CD4-positive, alpha-beta T cell treated with Interleukin-15 for 1 hour (primary cell): ENCODE results near the gene SLC25A12.
A peak's percentile ranks its signal among the peaks of the same experiment; 100 is the strongest.
"Not testable (repeated sequence)": the region's sequence is repeated elsewhere in the genome, so short reads cannot be mapped to it uniquely, and the experiment has no call there.

Experiments used
- DNase-seq: peaks from one replicate; pipeline ENCODE4 v3.0.0-alpha.2; 2020

SLC25A12 gene, protein sequence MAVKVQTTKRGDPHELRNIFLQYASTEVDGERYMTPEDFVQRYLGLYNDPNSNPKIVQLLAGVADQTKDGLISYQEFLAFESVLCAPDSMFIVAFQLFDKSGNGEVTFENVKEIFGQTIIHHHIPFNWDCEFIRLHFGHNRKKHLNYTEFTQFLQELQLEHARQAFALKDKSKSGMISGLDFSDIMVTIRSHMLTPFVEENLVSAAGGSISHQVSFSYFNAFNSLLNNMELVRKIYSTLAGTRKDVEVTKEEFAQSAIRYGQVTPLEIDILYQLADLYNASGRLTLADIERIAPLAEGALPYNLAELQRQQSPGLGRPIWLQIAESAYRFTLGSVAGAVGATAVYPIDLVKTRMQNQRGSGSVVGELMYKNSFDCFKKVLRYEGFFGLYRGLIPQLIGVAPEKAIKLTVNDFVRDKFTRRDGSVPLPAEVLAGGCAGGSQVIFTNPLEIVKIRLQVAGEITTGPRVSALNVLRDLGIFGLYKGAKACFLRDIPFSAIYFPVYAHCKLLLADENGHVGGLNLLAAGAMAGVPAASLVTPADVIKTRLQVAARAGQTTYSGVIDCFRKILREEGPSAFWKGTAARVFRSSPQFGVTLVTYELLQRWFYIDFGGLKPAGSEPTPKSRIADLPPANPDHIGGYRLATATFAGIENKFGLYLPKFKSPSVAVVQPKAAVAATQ

DNA sequence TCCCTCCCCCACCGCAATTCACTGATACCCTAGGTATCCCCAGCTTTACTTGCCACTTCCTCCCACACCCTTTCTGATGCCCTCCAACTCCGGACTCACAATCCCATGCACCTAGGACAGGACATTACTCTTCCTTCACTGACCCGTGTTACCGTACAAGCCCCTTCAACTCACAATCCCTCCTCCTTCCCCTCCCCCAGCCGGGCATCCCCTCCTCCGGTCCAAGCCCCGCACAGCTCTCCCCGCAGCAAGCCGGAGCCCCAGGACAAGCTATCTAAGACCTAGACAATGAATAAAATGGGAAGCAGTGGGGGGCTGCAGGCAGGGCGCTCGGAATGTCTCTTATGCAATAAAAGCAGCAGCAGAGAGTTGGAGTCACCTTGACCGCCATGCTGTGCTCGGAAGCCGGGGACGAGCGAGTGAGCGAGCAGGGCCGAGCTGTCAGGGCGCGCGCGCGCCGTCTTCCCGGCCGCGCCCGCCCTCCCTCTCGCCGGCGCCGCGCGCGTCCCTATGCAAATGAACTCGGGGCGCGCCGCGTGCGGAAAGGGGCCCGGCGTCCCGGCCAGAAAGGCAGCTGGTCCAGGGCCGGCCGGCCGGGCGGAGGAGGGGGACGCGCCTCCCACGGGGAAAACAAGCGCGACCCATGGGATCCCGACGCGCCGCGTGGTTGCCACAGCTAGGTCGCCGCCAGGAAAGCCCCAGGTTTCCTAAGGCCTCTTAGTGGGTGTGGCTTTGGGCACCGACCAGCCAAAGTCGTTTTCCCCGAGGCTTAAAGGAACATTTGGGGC is at the start of gene SLC25A12:
TSS of gene SLC25A12 (minus strand) at position 421 of the 788 bp plus-strand sequence. CDS start at position 391, 30 bp downstream.
- DNase-seq, result peak; percentile 63

DNA sequence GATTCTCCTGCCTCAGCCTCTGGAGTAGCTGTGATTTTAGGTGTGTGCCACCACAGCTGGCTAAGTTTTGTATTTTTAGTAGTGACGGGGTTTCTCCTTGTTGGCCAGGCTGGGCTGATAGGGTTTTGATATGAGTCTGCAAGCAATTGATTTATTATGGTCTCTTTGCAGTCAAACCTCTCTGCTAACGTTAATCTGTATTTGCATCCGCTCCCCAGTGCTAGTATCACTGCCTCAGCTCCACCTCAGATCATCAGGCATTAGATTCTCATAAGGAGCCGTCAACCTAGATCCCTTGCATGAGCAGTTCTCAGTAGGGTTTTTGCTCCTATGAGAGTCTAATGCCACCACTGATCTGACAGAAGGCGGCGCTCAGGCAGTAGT is 47.3 kb upstream of the SLC25A12 start:
- no peak for DNase-seq

DNA sequence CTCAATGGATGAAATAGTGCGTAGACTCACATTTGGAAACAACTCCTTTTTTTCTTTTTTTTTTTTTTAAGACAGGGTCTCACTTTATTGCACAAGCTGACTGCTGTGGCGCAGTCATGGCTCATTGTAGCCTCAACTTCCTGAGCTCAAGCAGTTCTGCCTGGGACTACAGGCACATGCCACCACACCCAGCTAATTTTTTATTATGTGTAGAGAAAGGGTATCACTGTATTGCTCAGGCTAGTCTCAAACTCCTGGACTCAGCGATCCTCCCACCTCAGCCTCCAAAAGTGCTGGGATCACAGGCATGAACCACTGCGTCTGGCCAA is 45.7 kb upstream of the SLC25A12 start:
- DNase-seq, result peak; percentile 31

DNA sequence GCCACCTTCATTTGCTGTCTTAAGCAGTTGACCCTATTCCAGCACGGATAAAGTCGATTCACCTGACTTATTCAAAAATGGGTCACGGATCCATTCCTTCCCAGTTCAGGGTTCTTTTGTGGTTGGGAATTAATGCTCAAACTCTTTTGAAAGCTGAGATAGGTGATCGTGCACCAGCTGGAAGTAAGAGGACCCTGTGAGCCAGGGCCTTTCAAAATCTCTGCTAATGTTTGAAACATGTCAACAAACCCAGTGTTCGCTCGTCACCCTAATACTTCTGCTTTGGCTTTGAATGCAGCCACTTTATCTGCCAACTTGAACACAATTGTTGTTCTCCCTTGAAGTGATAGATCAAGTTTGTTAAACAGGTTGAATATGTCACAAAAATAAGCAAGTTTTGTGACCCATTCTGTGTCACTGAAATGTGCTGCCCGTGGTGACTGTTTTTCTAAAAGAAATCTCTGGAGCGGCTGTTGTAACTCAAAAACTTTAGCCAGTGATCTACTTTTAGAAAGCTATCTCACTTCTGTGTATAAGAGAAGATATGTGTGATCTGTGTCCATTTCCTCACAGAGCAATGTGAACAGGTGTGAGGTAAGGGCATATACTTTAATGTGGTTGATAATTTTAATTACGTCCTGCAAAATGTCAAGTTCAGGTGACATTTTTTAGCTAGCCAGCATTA is 45.2 kb upstream of the SLC25A12 start:
- DNase-seq, result no peak

DNA sequence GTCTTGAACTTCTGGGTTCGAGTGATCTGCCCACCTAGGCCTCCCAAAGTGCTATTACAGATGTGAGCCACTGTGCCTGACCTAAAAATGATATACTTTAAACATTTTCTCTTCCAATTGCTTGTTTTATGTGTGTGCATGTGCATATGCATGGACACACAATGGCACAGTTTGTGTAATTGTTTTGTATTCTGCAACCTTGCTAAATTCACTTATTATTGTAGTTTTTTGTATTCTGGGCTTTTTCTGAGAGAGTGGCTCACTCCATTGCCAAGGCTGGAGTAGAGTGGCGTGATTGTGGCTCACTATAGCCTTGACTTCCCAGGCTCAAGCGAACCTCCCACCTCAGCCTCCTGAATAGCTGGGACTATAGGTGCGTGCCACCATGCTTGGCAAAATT is 36.3 kb upstream of the SLC25A12 start:
- DNase-seq, result no peak

DNA sequence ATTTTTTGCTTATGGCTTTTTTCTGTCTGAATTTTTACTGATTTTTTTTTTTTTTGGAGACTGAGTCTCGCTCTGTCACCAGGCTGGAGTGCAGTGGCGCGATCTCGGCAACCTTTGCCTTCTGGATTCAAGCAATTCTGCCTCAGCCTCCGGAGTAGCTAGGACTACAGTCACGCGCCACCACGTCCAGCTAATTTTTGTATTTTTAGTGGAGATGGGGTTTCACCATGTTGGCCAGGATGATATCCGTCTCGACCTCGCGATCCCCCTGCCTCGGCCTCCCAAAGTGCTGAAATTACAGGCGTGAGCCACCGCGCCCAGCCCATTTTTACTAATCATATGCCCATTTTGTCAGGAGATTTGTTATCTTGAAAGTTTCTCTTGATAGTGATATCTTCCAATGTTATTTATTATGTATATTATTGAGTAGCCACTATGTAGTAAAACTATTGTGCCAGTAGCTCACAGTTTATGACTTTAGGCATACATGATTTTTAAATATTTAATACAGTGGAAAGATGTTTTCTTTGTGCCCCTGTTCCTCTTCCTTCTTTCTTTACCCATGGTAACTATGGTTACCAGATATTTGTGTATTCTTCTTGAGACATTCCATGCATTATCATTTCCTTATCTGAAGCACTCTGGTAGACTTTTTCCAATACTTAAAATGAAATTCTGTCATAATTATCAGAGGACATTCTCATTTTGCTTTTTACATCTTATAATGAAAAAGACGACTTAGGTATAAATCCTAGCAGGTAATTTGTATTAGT is 30.3 kb upstream of the SLC25A12 start:
- DNase-seq, result no peak

DNA sequence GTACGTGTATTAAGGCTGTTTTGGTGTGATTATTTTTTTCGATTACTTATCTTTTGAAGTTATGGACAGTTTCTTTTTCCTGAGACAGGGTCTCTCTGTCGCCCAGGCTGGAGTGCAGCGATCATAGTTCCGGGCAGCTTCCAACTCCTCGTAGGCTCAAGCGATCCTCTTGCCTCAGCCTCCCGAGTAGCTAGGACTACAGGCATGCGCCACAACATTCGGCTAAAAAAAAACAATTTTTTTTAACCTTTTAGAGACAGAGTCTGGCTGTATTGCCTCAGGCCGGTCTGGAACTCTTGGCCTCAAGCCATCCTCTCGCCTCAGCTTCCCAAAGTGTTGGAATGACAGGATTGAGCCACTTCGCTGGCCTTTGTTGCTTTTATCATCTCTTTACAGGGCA is 29.2 kb upstream of the SLC25A12 start:
- no peak for DNase-seq

DNA sequence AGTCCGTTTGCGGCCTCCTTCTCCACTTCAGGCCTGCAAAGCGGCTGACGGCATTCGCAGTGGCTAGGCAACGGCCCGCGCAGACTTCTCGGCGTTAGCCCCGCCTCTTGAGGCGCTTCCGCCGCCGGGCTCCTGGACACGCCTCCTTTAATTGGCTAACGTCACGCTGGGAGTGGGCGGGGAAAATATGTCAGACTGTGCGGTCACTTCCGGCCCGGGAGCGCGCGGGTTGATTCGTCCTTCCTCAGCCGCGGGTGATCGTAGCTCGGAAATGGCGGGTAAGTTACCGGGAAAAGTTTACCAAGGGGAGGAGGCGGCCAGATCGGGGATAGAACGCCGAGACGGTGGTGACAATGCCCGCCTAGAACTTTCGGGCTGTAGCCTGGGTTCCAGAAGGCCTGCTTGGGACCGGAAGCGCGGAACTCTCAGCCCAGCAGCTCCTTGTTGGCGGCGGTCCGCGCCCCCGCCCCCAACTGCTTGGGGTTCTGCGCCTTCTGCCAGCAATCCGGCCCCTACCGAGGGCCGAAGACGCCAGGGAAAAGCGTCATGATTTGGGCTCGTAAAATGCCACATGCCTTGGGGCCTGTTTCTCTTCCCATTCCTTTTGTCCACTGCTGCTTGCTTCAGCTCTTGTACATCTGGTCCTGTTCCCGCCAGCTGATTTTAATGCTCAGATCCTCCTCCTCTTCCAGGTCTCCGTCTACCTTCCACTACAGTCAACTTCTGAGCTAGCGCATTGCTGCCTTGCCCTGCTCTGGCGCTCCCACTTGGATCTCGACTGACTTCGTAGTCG is 28.4 kb upstream of the SLC25A12 start, which contains the start of gene HAT1:
TSS of gene HAT1 (plus strand) at position 232 of the 793 bp plus-strand sequence. CDS start at position 272, 40 bp downstream.
- peak; percentile 96 for DNase-seq

DNA sequence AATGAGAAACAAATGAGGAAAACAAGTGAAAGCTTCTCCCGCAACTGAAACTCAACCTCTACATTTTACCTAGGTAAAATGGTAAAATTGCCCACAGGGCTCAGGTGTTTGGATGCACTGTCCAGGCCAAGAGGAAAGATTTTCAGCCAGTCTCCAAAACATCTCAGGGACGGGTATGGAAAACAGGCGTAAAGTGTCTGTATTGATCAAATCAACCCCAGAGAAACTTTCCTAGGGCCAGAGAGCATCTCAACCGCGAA is 27.9 kb upstream of the SLC25A12 start:
- no peak for DNase-seq

DNA sequence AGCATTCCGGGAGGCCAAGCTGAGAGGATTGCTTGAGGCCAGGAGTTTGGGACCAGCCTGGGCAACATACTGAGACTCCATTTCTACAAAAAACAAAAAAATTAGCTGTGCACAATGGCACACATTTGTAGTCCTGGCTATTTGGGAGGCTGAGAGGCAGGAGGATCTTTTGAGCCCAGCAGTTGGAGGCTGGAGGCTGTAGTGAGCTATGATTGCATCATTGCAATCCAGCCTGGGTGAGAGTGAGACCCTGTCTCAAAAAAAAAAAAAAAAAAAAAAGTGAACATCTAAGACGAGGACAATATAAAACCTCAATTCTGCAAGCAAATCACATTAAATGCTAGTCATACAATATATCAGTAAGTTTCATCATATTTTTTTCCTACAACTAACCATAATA is 25.4 kb upstream of the SLC25A12 start:
- DNase-seq, result no peak

DNA sequence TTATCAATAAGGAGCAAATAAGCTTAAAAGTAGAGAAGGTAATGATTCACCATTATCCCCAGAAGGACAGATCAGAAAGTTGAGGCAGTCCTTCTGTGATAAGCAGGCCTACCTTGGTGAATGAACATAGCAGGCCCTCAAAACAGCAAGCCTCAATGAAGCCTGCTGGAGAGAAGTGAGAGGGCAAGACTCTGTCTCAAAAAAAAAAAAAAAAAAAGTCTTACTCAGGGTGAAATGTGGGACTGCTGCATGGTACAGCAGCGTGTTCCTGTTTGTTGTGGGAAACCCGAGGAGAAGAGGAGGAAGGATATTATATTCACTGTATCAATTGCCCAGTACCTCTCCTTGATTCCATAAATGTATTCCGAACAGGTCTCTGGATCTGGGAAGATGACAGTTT is 19.5 kb upstream of the SLC25A12 start:
- DNase-seq, result no peak

DNA sequence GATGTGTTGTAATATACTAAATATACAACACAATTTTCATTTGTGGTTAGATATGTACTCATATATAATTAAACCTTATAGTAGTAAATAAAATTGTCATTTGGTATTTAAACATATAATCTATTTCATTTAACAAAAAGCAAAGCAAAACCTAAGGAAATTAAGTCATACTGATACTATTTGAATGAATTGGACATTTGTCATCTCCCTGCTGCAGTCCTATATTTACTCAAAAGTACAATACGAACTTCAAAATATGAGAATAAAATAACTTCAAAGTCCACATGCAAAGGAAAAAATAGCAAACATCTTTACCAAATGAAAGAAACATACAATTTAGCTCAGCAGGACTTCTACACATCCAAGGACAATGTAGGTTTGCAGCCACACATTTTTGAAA is 16.4 kb upstream of the SLC25A12 start:
- no peak for DNase-seq

DNA sequence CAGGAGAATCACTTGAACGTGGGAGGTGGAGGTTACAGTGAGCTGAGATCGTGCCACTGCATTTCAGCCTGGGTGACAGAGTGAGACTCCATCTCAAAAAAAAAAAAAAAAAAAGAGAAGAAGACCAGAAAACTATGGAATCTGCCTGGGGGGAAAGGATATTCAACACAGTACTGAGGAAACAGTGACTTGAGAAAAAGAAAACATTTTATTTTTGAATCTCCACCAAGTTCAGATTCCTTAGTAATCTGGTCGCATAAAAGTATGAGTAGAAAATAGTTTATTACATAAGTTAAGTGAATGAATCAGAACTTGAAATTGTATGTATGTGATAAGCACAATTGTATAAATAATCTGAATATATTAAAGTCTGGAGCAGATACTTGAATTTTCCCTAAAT is 15.2 kb upstream of the SLC25A12 start:
- no peak for DNase-seq

DNA sequence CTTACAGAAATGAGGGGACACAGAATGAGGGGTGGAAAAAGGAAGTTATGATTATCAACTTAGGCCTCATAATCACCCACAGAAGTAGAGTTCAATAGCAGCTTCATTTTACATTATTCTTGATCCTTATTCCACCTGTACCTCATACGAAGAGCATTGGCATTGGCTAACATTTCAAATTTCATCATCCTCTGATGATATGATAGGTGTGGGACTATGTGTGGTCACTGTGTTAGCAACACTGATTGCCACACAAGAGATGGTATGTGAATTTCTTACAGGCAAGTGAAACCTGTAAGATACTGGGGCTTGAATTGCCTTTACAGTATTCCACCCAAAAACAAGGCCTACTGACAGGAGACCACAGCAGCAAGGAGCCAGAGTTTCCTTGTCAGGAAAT is 14.2 kb upstream of the SLC25A12 start:
- no peak for DNase-seq

DNA sequence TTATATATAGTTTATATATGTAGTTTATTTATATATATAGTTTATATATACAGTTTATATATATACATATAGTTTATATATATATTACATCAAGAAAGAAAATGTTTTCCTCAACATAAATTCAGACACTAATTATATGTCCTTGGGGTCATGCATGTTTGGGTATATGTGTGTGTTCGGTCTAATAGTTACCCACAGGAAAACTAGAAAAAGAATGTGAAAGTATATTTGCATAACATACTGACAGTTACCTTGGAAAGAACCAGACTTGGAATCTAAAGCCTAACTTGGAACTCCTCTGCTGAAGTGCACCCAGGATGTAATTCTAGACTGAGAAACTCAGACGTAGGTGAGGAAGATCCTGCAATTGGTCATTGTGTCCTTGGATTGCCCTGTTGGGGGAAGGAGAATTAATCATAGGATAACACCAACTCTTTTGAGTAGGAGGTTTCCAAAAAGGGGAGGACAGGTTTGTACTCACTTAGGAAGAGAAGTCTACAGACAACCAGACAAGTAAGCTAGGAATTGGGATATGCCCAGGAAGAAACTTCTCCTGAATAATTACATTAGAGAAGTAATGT is 8.9 kb upstream of the SLC25A12 start:
- no peak for DNase-seq

DNA sequence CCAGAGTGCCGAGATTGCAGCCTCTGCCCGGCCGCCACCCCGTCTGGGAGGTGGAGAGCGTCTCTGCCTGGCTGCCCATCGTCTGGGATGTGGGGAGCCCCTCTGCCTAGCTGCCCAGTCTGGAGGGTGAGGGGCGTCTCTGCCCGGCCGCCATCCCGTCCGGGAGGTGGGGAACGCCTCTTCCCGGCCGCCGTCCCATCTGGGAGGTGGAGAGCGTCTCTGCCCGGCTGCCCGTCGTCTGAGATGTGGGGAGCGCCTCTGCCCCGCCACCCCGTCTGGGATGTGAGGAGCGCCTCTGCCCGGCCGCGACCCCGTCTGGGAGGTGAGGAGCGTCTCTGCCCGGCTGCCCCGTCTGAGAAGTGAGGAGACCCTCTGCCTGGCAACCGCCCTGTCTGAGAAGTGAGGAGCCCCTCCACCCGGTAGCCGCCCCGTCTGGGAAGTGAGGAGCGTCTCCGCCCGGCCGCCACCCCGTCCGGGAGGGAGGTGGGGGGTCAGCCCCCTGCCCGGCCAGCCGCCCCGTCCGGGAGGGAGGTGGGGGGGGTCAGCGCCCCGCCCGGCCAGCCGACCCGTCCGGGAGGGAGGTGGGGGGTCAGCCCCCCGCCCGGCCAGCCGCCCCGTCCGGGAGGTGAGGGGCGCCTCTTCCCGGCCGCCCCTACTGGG is 5.7 kb upstream of the SLC25A12 start:
- DNase-seq, result not testable (repeated sequence)

DNA sequence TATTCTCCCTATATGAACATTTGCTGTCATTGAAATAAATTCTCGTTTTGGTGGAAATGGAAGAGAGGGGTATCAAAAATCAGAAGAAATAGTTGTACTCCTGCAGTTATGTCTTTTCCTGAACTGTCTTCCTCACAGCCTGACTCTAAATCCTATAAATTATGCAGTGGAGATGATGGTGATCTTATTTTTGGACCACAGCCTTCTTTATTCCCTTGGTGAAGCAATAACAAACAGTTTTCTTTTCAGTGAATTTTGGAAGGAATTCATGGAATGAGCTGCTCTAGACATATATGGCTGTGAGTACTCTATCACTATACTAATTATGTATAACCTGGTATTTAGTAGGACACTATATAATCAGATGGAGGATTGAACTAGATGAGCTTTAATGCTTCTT is 1.7 kb upstream of the SLC25A12 start:
- no peak for DNase-seq

DNA sequence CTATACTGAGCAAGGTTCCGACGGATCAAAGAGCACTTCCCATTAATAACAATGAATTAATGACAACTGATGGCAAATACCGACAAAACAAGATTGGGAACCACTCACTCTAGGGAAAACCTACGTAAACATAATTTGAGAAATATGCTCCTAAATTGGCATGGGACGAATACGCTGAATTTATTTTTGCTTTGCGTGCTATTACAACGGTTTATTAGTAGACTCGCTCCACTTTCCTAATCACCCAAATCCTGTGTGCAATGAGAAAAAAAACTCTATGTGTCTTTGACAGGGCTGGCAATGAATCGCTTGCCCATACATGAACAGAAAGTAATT is 536 bp upstream of the SLC25A12 start:
- no peak for DNase-seq

DNA sequence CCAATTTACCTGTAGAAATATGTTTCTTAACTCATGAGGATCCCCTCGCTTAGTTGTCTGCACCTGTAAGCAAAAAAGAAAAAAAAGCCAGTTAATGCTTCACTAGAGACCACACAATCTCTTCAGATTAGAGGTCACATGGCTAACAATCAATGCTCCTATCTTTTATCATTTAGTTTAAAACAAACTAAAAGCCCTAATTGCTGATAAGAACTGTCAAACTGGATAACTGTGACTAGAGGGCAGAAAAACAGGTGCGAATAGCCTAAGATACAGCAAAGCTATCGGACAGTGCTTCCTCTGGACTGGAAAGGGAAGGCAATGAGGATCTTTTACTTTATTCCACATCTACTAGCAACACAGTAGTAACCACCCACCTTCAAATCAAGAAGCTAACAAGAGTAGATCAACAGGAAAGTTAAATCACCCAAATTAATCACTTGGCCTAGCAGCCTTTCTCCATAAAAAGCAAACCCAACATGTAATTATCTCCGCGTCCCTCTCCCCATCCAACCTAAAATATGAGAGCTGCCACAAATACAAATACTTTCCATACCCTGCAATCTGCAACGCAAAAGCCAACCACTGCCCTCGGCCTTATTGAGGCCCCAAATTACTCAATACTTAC is 734 bp downstream of the SLC25A12 start:
- DNase-seq, result no peak

DNA sequence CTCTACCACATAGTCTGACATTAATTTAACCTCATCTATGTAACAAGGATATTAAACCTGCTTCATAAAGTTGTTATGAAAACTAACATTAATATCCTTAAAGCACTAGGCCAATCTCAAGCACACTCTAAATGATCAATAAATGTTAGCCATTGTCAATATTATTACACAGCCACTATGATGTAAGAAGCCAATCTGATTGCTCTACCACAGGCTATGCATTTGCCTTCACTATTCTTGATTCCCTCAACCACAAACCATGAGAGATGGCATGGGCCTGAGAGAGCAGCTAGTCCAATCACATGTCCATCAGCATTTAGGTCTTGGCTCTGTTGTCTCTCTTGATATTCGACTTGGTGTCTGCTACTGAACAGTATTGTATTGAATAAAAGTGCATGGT is 4.2 kb downstream of the SLC25A12 start:
- no peak for DNase-seq
